Ramos (cell line): ENCODE measurements around the gene FCER2.
"Not testable (repeated sequence)": the region's sequence is repeated elsewhere in the genome, so short reads cannot be mapped to it uniquely, and the experiment has no call there.

Experiments
- in situ Hi-C: fragments of 300-500 bp; cut with MboI; formaldehyde crosslinking; loops from one replicate; pipeline ENCODE4 v1.14.3; 2022; ENCODE audit warnings: low sequenced_read_pairs; ENCODE audit not compliant: unreplicated experiment

FCER2 gene

DNA sequence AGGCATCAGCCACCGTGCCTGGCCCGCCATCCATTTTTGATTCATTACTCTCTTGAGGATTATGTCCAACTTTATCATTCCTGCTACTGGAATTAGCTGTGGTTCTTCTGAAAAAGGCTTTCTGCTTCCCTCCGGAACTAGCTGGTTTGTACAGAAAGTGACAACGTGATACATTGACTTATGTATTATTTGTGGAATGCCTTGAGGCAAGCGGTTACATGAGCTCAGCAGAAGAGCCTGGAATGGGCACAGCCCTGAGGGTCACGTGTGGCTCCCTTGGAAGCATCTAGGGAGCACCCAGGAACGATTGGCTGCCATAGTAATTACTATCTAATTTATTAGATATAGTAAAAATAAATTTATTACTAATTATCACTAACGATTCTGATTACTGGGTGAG, 47.5 kb downstream of the FCER2 start:
- in situ Hi-C loops: no loop called here

DNA sequence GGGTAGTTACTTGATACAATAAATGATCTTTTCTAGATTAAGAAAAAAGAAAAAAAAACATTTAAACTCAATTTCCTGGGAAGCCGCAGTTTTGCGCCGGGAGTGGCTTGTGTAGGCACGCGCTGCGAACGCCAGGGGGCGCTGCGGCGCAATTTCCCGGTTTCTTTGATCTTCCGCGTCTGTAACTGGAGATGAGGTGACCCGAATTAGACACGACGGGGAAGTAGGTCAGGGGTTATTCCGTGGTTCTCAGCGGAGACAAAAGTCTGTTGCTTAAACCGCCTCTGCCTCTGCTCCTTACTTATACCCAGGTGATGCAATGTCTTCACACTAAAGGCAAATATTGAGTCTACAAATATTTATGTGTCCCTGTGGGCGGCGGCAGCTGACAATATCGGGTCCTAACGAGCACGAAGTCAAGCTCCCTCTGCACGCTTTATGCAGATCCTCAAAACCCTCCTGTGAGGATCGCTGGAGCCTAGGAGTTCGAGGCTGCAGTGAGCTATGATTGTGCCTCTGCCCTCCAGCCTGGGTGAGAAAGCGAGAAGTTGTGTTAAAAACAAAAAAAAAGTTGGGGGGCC, 49.8 kb downstream of the FCER2 start:
- in situ Hi-C loops: no loop called here

DNA sequence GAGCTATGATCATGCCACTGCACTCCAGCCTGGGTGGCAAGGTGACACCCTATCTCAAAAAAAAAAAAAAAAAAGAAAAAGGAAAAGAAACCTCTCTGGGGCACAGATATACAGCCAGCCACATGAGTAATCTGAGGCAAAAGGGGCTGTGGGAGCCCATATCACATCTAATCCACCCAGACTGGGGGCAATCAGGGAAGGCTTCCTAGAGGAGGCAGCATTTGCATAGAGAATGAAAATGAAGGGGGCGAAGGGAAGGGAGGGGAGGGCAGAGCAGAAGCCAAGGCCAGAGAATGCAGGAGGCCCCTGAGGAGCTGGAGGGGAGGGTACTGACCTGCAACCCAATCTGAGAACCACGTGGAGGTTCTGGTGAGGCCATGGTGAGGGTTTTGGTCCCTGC, 51.8 kb downstream of the FCER2 start:
- in situ Hi-C loops: no loop called here

DNA sequence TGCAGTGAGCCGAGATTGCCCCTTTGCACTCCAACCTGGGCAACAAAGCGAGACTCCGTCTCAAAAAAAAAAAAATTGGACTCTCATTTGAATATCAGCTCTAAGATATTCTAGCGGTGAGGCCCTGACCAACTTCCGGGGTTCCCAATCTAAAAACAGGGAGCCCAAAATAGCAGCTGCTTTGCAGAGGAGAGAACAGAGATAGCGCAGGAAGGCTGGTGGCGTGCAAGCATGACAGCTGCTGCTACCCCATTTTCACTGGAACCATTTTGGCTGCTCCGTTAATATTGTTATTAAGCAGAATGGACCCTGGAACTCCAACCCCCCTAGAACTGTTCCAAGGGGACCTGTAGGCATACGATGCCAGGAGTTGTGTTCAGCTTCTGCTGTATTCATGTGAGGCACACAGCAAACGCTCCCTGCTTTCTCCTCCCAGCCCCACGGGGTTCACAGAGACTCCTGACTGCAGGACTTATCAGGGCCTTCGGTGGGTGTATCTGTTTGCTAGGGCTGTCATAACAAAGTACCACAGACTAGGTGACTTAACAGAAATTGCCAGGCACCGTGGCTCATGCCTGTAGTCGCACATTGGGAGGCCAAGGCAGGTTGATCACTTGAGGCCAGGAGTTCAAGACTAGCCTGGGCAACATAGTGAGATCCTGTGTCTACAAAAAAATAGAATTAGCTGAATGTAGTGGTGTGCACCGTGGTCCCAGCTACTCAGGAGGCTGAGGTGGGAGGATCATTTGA, 53.5 kb downstream of the FCER2 start:
- in situ Hi-C loops: no loop called here

DNA sequence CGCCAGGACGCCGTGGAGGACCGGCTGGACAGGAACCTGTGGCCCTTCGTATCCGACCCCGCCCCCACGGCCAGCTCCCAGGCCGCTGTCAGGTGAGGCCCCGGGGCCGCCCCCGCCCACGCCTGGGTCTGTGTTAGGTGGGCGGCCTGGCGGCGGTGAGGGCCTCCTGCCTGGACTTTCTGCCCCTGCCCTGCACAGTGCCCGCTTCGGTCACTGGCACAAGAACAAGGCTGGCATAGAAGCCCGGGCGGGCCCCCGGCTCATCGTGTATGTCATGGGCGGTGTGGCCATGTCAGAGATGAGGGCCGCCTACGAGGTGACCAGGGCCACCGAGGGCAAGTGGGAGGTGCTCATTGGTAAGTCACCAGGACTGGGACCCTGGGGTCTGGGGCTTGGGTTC, 54.8 kb downstream of the FCER2 start:
- in situ Hi-C loops: no loop called here

DNA sequence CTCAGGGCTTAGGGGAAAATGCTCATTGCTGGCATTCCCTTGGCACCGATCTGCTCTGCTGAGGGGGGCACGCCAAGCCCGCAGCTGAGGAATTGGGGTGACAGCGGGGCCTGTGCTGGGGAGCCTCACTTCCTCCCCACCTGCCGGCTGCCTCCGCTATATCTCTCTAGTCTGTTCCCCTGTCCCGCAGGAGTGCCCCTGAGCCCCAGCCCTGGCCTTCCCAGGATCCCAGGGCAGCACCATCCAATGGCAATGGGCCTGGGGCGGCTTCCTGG, 55.6 kb downstream of the FCER2 start:
- in situ Hi-C loops: no loop called here

DNA sequence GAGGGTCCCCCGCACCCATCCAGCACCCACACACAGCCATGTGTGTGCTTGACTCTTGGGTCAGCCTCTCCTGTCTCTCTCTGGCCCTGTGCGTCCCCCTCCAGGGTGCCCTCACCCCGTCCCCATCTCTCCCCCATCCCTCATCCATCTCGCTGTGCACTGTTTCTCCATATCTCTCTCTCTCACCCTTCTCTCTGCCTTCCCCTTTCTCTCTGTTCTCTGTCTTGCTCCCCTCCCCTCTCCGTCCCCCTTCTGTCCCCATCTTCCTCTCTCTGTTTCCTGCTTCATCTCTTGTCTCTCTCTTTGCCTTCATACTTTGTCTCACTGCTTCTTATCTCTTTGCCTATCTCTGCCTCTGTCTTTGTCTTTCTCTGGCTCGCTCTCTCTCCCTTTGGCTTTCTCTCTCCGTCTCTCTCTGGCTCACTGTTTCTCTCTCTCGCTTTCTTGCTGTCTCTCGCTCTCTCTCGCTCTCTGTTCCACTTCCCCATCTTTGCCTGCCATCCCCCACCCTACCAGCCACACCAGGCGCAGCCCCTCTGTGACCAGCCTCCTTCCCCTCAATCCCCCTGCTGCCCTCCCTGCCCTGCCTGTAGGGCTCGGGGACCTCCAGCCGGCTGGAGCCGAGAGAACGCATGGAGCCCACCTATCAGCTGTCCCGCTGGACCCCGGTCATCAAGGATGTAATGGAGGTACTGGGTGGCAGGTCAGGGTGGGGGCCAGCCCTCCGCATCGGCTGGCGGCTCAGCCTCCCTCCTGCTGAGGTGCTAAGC, 56.1 kb downstream of the FCER2 start:
- in situ Hi-C loops: no loop called here

DNA sequence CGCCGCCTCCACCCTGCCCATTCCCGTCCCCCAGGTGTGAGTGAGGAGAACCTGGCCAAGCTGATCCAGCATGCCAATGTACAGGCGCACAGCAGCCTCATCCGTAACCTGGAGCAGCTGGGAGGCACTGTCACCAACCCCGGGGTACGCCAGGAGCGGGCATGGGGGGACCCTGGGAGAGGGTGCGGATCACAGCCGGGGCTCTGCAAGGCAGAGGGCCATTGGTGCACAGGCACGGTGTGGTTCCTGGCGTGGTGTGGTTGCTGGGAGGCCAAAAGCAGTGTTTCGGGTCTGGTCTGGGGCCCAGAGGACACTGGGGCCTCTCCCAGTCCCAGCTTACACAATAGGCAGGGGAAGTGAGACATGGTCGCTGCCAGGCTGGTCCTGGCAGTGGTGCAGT, 56.8 kb downstream of the FCER2 start:
- in situ Hi-C loops: no loop called here

DNA sequence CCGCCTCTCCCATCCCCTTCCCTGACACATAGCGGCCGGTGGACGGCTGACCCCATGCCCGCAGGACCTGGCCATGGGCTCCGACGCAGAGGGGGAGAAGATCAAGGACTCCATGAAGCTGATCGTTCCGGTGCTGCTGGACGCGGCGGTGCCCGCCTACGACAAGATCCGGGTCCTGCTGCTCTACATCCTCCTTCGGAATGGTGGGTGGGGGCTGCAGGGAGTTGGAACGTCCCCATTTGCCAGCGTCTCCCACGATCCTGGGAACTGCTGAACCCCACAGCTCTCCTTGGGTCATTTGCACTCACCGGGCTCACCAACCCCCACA, 57.4 kb downstream of the FCER2 start:
- in situ Hi-C loops: no loop called here

DNA sequence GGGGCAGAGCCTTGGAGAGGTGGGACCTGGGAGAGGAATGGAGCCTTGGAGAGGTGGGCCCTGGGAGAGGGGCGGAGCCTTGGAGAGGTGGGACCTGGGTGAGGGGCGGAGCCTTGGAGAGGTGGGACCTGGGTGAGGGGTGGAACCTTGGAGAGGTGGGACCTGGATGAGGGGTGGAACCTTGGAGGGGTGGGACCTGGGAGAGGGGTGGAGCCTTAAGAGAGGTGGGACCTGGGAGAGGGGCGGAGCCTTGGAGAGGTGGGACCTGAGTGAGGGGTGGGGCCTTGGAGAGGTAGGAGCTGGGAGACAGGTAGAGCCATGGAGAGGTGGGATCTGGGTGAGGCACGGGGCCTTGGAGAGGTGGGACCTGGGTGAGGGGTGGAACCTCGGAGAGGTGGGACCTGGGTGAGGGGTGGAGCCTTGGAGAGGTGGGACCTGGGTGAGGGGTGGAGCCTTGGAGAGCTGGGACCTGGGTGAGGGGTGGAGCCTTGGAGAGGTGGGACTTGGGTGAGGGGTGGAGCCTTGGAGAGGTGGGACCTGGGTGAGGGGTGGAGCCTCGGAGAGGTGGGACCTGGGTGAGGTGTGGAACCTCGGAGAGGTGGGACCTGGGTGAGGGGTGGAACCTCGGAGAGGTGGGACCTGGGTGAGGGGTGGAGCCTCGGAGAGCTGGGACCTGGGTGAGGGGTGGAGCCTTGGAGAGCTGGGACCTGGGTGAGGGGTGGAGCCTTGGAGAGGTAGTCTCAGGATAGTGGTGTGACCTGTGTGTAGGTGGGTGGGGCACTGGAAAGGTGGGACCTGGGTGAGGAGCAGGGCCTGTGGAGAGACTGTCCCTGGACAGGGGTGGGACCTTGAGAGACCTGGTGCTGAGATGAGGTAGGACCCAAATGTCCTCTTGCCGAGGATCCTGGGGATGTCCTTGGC, 58.0 kb downstream of the FCER2 start:
- in situ Hi-C loops: not testable (repeated sequence)

DNA sequence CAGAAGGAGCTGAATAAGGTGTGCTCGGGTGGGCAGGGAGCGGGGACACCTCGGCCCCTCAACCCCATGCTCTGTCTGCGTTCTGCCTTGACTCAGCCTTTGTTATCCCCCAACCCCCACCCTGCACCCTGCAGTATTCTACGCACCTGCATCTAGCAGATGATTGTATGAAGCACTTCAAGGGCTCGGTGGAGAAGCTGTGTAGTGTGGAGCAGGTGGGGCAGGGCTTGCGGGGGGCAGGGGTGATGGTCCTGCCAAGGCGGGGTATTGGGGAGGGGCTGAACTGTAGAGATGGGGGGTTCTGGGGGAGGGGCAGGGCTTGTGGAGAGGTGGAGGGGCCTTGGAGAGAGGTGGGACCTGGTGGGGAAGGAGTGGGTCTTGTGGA, 58.9 kb downstream of the FCER2 start:
- in situ Hi-C loops: no loop called here

DNA sequence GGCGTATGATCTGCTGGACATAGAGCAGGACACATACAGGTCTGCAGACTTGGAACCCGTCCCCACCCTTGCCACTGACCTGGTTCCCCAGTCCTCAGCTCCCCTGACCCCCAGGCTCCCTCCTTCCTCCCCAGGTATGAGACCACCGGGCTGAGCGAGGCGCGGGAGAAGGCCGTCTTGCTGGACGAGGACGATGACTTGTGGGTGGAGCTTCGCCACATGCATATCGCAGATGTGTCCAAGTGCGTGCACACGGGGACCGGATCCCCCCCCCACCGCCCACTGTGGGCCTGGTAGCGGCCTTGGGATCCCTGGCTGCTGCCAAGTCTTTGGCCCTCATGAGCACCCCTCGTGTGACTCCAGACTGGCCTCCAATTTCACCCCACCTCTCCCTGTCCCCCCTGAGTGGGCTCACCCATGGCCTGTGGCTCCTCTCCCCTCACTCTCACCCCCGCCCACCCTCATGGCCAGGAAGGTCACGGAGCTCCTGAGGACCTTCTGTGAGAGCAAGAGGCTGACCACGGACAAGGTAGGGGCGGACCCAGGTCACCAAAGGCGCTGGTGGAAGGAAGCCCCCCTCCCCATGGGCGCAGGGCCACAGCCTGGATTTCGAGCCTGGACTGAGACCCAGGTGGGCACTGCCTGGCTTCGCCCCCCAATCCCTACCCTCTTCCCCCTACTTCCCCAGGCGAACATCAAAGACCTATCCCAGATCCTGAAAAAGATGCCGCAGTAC, 59.5 kb downstream of the FCER2 start:
- in situ Hi-C loops: no loop called here

DNA sequence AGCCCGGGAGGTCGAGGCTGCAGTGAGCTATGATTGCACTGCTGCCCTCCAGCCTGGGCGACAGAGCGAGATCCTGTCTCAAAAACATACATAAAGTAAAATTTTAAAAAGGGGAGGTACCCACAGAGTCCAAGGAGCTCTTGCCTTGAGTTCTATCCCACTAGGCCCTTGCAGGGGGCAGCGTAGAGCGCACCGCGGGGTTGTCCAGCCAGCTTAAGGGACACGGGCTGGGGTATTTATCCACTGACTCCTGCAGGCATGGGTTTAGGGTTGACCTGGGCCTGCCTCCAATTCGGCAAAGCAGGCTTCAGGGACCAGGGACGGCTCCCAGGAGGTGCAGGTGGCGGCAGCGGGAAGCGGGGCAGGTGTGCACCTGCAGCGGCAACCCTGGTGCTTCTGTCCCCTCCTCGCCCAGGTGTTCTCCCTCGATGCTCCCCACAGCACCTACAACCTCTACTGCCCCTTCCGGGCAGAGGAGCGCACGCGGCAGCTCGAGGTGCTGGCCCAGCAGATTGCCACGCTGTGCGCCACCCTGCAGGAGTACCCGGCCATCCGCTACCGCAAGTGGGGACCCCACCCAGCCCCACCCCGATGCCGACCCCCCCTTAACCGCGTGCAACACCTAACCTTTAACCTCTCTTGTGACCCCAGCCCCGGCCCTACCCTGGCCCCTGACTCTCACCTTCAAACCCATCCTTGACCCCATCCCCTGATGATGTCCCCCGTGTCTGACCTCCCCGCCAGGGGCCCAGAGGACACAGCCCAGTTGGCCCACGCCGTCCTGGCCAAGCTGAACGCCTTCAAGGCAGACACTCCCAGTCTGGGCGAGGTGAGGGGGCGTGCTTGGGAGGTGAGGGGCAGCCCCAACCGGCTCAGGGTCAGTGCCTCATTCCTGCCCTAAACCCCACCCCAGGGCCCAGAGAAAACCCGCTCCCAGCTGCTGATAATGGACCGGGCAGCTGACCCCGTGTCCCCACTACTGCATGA, 60.3 kb downstream of the FCER2 start:
- in situ Hi-C loops: no loop called here

DNA sequence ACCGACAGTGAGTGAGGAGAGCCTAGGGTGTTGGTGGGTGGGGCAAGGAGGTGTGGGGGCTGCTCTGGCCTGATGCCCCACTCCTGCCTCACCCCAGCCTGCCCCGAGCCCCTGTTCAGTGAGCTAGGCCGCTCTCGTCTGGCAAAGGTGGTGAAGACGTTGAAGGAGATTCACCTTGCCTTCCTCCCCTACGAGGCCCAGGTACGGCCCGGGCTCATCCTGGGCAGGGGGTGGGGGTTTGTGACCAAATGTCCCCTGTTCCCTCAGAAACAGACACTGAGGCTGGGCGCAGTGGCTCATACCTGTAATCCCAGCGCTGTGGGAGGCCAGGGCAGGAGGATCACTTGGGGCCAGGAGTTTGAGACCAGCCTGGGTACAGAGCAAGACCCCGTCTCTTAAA, 61.1 kb downstream of the FCER2 start:
- in situ Hi-C loops: no loop called here

DNA sequence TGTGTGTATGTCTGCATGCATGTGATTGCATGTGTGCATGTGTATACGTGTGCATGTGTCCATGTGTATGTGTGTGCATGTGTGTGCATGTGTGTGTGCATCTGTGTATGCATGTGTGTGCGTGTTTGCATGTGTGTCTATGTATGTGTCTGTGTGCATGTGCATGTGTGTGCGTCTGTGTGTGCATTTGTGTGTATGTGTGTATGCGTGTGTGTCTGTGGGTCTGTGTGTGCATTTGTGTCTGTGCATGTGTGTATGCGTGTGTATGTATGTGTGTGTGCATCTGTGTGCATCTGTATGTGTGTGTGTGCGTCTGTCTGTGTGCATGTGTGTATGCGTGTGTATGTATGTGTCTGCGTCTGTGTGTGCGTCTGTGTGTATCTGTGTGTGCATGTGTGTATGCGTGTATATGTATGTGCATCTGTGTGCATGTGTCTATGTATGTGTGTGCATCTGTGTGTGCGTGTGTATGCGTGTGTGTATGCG, 62.0 kb downstream of the FCER2 start:
- in situ Hi-C loops: no loop called here

DNA sequence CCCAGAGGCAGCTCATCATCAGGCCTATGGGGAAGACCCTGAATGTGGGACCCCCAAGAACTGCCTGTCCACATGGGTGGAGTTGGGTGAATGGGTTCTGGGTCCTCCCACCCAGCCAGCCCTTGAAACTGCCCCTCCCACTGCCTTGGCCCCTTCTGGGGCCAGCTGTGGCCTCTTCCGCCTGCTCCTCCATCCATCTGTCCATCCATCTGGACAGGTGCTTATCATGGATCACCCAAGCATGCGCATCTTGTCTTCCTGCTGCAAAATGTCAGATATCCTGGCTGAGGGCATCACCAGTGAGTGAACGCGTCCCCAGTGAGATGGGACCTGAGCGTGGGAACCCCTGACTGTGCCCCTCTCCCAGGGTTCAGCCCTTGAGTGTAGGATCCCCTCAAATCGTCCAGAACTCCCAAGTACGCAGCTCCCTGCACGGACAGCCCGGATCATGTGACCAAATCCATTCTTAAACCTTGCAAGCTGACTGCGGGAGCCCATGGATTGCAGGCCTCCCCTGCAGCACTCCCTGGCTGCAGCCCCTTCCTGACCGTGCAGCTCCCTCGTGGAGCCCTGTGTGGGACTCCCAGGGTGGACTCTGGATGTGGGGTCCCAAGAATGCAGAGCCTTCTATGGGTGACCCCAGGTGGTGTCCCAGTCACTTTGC, 63.0 kb downstream of the FCER2 start:
- in situ Hi-C loops: no loop called here
